Right lobe of liver (tissue), 4 donors: Measurements from ENCODE around the gene PLPPR5.

Experiments used
- CTCF ChIP-seq, 4 donors: fragments of 200-600 bp in 3 of 4; fragments of 450-650 bp in 1 of 4; IDR thresholded peaks; one replicate each; pipeline versions ENCODE4 v1.5.1 to v1.8.0; 2016 to 2022; ENCODE audit warnings: antibody characterized with exemption in 4 of 4, mild to moderate bottlenecking in 2 of 4
- POLR2A ChIP-seq: fragments of 450-650 bp; IDR thresholded peaks from one replicate; pipeline ENCODE4 v1.6.1; 2017; ENCODE audit warnings: antibody characterized with exemption, mild to moderate bottlenecking
- donor health status: DM: no; HTN: no; CAD: no.
- donor health status: DM: no; HTN: no; CAD: no.
- donor health status: DM: no; HTN: yes; CAD: no.

GRCh38 chr1:99017655-99018054, 13.0 kb upstream of the PLPPR5 start:
- no peak for TF ChIP-seq CTCF (IDR thresholded peaks at IDR 0.05)
- no peak for TF ChIP-seq POLR2A
